Fibroblast of the aortic adventitia (primary cell): ENCODE data around the gene GNAO1. TPM values are rescaled to one million over a fixed set of nuclear protein-coding genes. Genes with fewer than 3 reads are reported as not detected.

Source experiments
- DNase-seq: peaks from one replicate; pipeline ENCODE4 v3.0.0-alpha.2; 2010; ENCODE audit warnings: low read depth
- H3K4me3 ChIP-seq: 2 replicates; pipeline ENCODE4 v1.5.1; 2011; ENCODE audit warnings: low read depth, mild to moderate bottlenecking, control low read depth, low read length, moderate library complexity
- CTCF ChIP-seq: IDR thresholded peaks from 2 replicates; pipeline ENCODE4 v1.5.1; 2011; ENCODE audit warnings: mild to moderate bottlenecking, low read length, control low read depth, inconsistent platforms; ENCODE audit not compliant: insufficient read depth
- total RNA-seq: library from RNA; depleted of rRNA; stranded (reverse); fragments of >200 nt; gene quantifications from 2 replicates; pipeline ENCODE4 v1.2.3, GENCODE V29; 2012; ENCODE audit warnings: low replicate concordance

Gene GNAO1
- total RNA-seq, 1 donor: 0.09 TPM

- DNase-seq: no peak
- TF ChIP-seq CTCF: no peak
- H3K4me3 ChIP-seq: no peak overlapping the region
Measured at GRCh38 chr16:56262551-56263245, 71.4 kb downstream of the GNAO1 start.

- no peak for DNase-seq
- no peak for TF ChIP-seq CTCF
- H3K4me3 ChIP-seq: no peak overlapping the region
Measured at GRCh38 chr16:56263711-56264608, 72.7 kb downstream of the GNAO1 start.

GRCh38 chr16:56264609-56264972 lies 73.3 kb downstream of the GNAO1 start:
- H3K4me3 ChIP-seq: no peak overlapping the region
- DNase-seq: no peak
- TF ChIP-seq CTCF: no peak

DNA sequence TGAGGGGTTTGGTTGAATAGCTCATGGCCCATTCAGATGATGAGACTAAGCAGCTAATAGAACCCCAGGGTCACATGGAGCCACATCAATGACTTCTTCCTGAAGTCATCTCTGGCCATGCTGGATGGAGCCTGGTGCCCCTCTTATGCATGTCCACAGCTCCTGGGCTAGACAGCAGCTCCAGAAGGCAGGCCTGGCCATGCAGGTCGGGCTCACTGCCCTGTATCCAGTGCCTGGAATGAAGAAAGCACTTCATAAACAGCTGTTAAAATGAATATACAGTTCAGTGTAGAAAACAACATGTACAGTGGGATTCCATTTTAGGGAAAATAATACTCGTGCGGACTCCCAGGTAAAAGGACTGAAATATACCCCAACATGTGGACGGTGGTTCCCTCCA lies 73.9 kb downstream of the GNAO1 start:
- DNase-seq: no peak
- no peak overlapping the region for H3K4me3 ChIP-seq
- no peak for TF ChIP-seq CTCF

- TF ChIP-seq CTCF: no peak
- no peak for DNase-seq
- no peak overlapping the region for H3K4me3 ChIP-seq
Measured at GRCh38 chr16:56265746-56266145, 74.5 kb downstream of the GNAO1 start.

DNA sequence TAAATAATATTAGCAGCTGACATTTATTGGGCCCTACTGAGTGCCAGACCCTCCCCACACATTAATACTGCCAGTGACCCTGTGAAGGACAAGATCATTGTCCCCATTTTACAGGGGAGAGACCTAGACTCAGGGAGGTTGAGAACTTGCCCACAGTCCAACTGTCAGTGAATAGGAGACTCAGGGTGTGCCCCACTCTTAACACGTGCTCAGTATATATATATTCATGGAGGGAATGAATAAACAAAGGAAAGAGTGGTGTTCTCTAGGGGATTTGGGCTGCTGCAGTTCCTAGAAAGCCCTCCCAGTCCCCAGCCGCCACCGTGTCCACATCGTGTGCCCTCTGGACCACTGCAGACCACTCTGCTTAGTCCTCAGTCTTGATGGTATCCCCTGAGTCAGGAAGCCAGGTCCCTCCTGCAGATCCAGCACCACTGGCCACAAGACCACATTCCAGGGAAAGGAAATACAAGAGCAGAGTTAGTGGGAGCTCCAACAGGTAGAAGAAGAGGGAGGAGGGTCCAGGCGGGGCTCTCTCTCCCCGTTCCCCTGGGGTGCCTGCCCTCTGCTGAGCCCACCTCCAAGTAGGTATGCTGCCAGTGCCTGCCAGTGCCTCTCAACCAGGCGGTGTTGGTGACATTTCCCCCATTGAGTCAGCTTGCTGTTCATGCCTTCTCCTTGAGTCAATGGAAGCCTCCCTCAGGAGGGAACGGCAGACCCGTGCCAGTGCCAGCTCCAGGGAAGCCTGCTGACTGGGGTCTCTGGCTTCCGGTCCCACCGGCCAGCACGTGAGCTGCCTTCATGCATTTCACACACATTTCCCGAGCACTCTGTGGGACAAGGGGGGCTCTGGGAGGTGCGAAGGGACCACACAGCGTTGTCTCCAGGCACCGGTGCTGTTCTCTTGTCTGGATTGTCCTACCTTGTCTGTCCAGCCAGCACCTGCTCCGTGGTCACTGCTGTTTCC lies 75.6 kb downstream of the GNAO1 start:
- no peak overlapping the region for H3K4me3 ChIP-seq
- no peak for TF ChIP-seq CTCF
- no peak for DNase-seq
